Subcutaneous abdominal adipose tissue (tissue), 5 donors: ENCODE results near the gene SLC16A3.

ENCODE experiments used
- H3K27ac ChIP-seq: one replicate; pipeline ENCODE4 v1.7.0; 2013; ENCODE audit warnings: low read depth, mild to moderate bottlenecking, inconsistent platforms, low read length, moderate library complexity
- H3K27me3 ChIP-seq, 5 donors: one replicate each; pipeline ENCODE4 v1.7.0; 2013; ENCODE audit warnings: low read length in 5 of 5, inconsistent platforms in 1 of 5; ENCODE audit not compliant: control insufficient read depth in 5 of 5, insufficient read depth in 4 of 5
- H3K36me3 ChIP-seq, 5 donors: one replicate each; pipeline ENCODE4 v1.7.0; 2013; ENCODE audit warnings: low read length in 5 of 5; ENCODE audit not compliant: control insufficient read depth in 5 of 5, insufficient read depth in 5 of 5
- H3K4me1 ChIP-seq, 5 donors: one replicate each; pipeline ENCODE4 v1.7.0; 2013; ENCODE audit warnings: low read length in 5 of 5, mild to moderate bottlenecking in 3 of 5, moderate library complexity in 1 of 5; ENCODE audit not compliant: control insufficient read depth in 5 of 5, insufficient read depth in 5 of 5
- H3K4me3 ChIP-seq, 5 donors: one replicate each; pipeline ENCODE4 v1.7.0; 2013; ENCODE audit warnings: low read length in 5 of 5, low read depth in 1 of 5
- H3K9ac ChIP-seq, 5 donors: one replicate each; pipeline ENCODE4 v1.7.0; 2013; ENCODE audit warnings: low read length in 5 of 5, mild to moderate bottlenecking in 4 of 5, moderate library complexity in 3 of 5
- H3K9me3 ChIP-seq, 5 donors: one replicate each; pipeline ENCODE4 v1.7.0; 2013; ENCODE audit warnings: low read length in 5 of 5; ENCODE audit not compliant: control insufficient read depth in 5 of 5
- donor health status: healthy.
- donor health status: healthy.
- donor health status: healthy.
- donor health status: healthy.
- donor health status: healthy.

SLC16A3 gene

GRCh38 chr17:82223517-82223916, 5.3 kb upstream of the SLC16A3 start:
- Histone ChIP-seq H3K4me1 (peaks cover 0 to 20% (median 1%) of the 10 kb centered on the region in 5 donors), H3K36me3 (no peaks in the 10 kb centered on the region), H3K9ac (no peak overlapping the region), H3K4me3 (no peak overlapping the region), H3K27me3 (peaks cover 0 to 18% (median 0%) of the 10 kb centered on the region in 5 donors), H3K9me3 (no peaks in the 10 kb centered on the region), H3K27ac (no peak overlapping the region)

GRCh38 chr17:82224666-82225065, 4.2 kb upstream of the SLC16A3 start:
- Histone ChIP-seq H3K27me3 (peaks cover 0 to 21% (median 6%) of the 10 kb centered on the region in 5 donors), H3K4me1 (peaks cover 0 to 26% (median 3%) of the 10 kb centered on the region in 5 donors), H3K36me3 (no peaks in the 10 kb centered on the region), H3K9me3 (no peaks in the 10 kb centered on the region), H3K9ac (no peak overlapping the region), H3K27ac (no peak overlapping the region), H3K4me3 (no peak overlapping the region)

GRCh38 chr17:82225368-82226029, 3.3 kb upstream of the SLC16A3 start:
- peaks cover 0 to 25% (median 6%) of the 10 kb centered on the region in 5 donors for H3K27me3 ChIP-seq
- peaks cover 0 to 34% (median 12%) of the 10 kb centered on the region in 5 donors for H3K4me1 ChIP-seq
- H3K9ac ChIP-seq = no peak overlapping the region
- no peak overlapping the region for H3K27ac ChIP-seq
- no peak overlapping the region for H3K4me3 ChIP-seq
- no peaks in the 10 kb centered on the region for H3K36me3 ChIP-seq
- no peaks in the 10 kb centered on the region for H3K9me3 ChIP-seq

GRCh38 chr17:82226146-82226808, 2.6 kb upstream of the SLC16A3 start:
- H3K27me3 ChIP-seq = peaks cover 0 to 25% (median 6%) of the 10 kb centered on the region in 5 donors
- H3K4me1 ChIP-seq = peaks cover 0 to 39% (median 18%) of the 10 kb centered on the region in 5 donors
- no peaks in the 10 kb centered on the region for H3K9me3 ChIP-seq
- H3K27ac ChIP-seq = no peak overlapping the region
- peak overlapping the region in 1 of 5 donors; percentile 2 for H3K9ac ChIP-seq
- no peaks in the 10 kb centered on the region for H3K36me3 ChIP-seq
- no peak overlapping the region for H3K4me3 ChIP-seq

- peaks cover 0 to 46% (median 25%) of the 10 kb centered on the region in 5 donors for H3K4me1 ChIP-seq
- no peaks in the 10 kb centered on the region for H3K36me3 ChIP-seq
Measured at GRCh38 chr17:82226809-82227628, 1.8 kb upstream of the SLC16A3 start.

GRCh38 chr17:82227629-82228277, 1.1 kb upstream of the SLC16A3 start:
- Histone ChIP-seq H3K4me1 (peaks cover 0 to 51% (median 30%) of the 10 kb centered on the region in 5 donors), H3K9me3 (no peaks in the 10 kb centered on the region), H3K27ac (peak overlapping the region; percentile 16), H3K36me3 (no peaks in the 10 kb centered on the region), H3K27me3 (peaks cover 0 to 25% (median 6%) of the 10 kb centered on the region in 5 donors), H3K4me3 (peak overlapping the region in 3 of 5 donors; percentile 33 to 62 (median 59)), H3K9ac (peak overlapping the region in 2 of 5 donors; percentile 52 to 69)

More at GRCh38 chr17:82226809-82227628, 1.8 kb upstream of the SLC16A3 start:
- Histone ChIP-seq H3K27me3 (peaks cover 0 to 25% (median 6%) of the 10 kb centered on the region in 5 donors), H3K4me3 (no peak overlapping the region), H3K9ac (no peak overlapping the region), H3K9me3 (no peaks in the 10 kb centered on the region), H3K27ac (no peak overlapping the region)

- Histone ChIP-seq H3K27me3 (peaks cover 0 to 25% (median 6%) of the 10 kb centered on the region in 5 donors), H3K9ac (peak overlapping the region in 3 of 5 donors; percentile 45 to 69 (median 52)), H3K9me3 (no peaks in the 10 kb centered on the region), H3K27ac (peak overlapping the region; percentile 16), H3K4me1 (peaks cover 0 to 55% (median 34%) of the 10 kb centered on the region in 5 donors), H3K4me3 (peak overlapping the region in 3 of 5 donors; percentile 33 to 62 (median 59)), H3K36me3 (no peaks in the 10 kb centered on the region)
Measured at GRCh38 chr17:82228278-82228841, 482 bp upstream of the SLC16A3 start.

- Histone ChIP-seq H3K9me3 (no peaks in the 10 kb centered on the region), H3K4me1 (peaks cover 0 to 57% (median 34%) of the 10 kb centered on the region in 5 donors), H3K36me3 (no peaks in the 10 kb centered on the region), H3K27me3 (peaks cover 0 to 25% (median 6%) of the 10 kb centered on the region in 5 donors), H3K27ac (no peak overlapping the region), H3K4me3 (peak overlapping the region in 4 of 5 donors; percentile 27 to 73 (median 71)), H3K9ac (peak overlapping the region in 3 of 5 donors; percentile 13 to 58 (median 43))
Measured at GRCh38 chr17:82229698-82230608, 1.1 kb downstream of the SLC16A3 start.
